GM18909 (cell line): ENCODE results near the gene TIAL1.
"Not testable (repeated sequence)": the region's sequence is repeated elsewhere in the genome, so short reads cannot be mapped to it uniquely, and the experiment has no call there.

Experiments used
- ATAC-seq: cut with Tn5 transposase; IDR thresholded peaks from one replicate; pipeline ENCODE4 v1.9.1; 2021; ENCODE audit warnings: mild to moderate bottlenecking; ENCODE audit not compliant: unreplicated experiment, poor library complexity

Gene TIAL1

DNA sequence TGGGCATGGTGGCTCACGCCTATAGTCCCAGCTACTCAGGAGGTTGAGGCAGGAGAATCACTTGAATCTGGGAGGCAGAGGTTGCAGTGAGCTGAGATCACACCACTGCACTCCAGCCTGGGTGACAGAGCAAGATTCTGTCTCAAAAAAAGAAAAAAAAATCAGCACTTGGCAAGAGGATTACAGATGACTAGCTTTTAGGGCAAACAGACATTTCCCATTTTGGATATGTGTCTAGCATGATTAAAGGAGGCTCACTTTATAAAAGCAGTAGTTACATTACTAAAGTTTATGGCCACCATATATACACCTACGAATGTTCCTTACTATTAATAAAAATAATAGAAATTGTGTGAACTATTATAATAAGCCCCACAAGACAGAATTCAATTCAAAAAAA lies 40.7 kb downstream of the TIAL1 start:
- not testable (repeated sequence) for ATAC-seq

DNA sequence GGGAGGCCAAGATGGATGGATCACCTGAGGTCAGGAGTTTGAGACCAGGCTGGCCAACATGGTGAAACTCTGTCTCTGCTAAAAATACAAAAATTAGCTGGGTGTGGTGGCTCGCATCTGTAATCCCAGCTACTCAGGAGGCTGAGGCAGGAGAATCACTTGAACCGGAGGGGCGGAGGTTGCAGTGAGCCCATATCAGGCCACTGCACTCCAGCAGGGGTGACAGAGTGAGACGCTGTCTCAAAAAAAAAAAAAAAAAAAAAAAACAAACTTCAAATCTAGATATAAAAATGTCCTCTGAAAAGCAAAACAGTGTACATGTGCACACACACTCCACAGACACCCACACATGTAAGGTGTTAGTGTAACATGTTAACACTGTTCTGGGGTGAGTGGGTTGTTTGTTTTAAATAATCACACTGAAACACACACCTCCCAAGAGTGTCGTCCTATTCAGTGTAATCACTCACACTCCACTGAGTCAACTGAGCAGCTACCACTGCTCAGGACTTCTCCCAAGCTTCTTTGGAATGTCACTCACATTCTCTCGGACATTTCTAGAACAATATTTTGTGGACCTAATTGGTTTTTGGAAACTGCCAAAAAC lies 41.5 kb downstream of the TIAL1 start:
- ATAC-seq, result no peak

DNA sequence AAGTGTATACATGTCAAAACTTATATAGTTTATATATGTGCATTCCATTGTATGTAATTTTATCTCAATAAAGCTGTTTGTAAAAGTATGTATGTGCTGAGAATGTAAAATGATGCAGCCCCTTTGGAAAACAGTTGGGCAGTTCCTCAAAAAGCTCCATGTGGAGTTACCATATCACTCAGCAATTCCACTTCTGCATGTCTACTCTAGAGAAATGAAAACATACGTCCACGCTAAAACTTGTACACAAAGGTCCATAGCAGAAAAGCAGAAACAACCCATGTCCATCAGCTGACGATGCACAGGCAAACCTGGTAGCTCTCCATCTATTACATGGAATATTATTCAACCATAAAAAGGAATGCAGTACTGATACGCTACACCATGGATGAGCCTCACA lies 45.9 kb downstream of the TIAL1 start:
- ATAC-seq, result no peak

GRCh38 chr10:119549247-119549999 lies 47.3 kb downstream of the TIAL1 start:
- ATAC-seq, result no peak

- no peak for ATAC-seq
Measured at GRCh38 chr10:119546009-119546408, 50.8 kb downstream of the TIAL1 start.

GRCh38 chr10:119545310-119545709 lies 51.5 kb downstream of the TIAL1 start:
- no peak for ATAC-seq

DNA sequence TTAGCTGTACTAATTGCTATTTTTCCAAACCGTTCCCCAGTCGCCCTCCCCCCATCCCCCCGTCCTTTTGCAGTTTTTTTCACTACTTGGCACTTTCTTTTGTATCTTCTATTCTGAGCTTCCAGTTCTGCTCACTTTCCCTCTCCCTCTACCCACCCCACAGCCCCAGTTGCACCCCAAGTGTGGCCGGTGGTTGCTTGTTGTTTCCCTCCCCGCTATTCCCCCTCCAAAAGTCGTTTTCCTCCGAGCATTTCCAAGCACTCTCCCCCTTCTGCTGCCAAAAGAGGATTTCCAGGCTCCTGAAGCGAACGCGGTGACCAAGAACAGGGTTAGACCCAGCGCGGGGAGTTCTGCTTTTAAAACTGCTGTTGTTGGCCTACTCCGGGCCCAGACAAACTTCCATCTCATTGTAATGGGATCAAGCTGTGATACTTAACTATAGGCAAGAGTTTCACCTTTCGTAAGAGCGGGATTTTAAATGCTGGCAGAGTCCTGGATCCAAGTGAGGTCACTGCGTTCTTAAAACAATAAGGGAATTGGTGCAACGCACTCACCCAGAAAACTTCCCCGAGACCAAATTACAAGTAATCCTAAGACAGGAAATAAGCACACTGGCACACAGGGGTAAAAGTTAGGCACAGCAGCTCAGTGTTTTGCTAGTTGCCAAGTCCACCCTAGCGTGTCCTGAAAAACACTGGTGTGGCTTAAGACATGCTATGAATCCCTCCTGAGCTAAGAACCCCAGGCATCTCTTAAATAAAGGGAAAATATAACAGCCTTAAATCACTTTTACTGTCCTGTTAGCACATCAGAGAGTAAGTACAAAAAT lies 52.7 kb downstream of the TIAL1 start:
- no peak for ATAC-seq

- peak; percentile 43 for ATAC-seq
Measured at GRCh38 chr10:119542988-119543813, 53.6 kb downstream of the TIAL1 start.

GRCh38 chr10:119542357-119542987 lies 54.3 kb downstream of the TIAL1 start, which contains the start of gene RGS10:
Gene RGS10, minus strand, starts transcription at chr10:119542719. Its CDS starts 81 bp downstream, at chr10:119542638.
- peak; percentile 72 for ATAC-seq

- no peak for ATAC-seq
Measured at GRCh38 chr10:119541459-119542356, 55.1 kb downstream of the TIAL1 start.

DNA sequence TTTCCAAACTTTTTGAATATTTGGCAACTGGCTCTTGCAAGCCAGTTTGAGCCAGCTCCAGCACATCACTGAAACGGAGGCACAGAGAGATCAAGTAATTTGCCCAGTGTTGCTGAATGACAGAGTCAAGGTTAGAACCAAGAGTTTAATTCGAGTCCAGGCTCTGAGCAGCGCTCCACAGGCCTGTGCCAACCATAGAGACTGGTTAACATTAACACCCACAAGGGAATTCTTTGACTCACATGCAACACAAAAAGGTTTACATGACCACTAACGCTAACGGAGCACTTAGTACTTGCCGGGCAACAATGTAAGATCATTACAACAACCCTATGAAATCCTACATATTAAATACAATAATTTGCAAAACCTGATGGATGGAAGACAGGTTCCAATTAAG lies 55.7 kb downstream of the TIAL1 start:
- no peak for ATAC-seq

- ATAC-seq, result no peak
Measured at GRCh38 chr10:119540038-119540437, 56.7 kb downstream of the TIAL1 start.

DNA sequence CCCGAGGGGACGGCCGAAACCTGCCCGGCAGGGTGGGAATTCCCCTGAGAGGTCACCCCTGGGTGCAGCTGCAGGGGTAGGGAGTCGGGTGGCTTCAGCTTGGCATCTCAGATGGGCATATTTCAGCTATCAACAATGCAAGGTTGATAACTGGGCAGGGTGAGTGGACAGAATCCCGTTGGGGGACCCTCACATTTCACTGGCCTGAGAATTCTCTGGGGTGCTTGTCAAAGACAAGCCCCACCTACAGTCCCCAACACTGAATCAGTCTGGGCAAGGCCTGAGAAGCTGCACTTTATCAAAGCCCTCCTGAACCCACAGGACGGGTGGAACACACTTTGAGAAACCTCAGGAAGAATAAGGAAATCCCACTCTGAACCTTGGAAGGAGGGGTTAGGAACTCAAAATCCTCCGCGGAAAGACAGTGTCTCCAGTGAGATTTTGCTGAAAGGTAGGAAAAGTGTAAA lies 57.4 kb downstream of the TIAL1 start:
- no peak for ATAC-seq

DNA sequence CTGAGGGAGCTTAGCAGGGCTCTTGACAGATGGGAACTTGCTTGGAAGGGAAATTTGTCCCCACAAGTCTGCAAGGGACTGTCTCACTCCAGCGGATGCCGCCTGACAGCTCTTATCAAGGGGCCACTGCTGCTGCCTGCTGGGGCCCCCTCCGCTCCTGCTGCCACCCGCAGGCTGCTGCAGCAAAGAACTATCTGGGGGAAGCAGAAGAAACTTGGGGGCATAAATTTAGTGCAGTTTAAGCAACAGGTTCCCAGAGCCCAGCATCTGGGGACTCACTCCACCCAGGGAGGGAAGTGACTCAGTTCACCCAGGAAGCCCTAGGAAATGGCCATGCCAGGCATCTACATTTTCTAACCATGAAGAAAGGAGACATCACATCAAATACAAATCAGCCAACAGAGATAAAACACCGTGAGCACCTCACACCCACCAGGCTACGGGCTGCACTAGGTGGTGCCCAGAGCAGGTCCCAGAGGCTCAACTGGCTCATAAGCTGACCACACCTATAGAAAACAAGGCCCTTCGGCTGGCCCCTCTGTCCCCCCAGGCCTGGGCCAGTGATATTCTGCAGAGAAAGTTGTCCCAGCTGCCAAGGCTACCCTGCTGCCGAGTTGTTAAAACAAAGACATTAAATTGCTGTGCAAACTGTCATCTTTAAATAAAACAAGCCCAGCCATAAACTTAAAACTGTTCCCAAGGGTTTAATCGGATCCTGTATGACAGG lies 58.0 kb downstream of the TIAL1 start:
- no peak for ATAC-seq

GRCh38 chr10:119537953-119538630 lies 58.7 kb downstream of the TIAL1 start:
- no peak for ATAC-seq

DNA sequence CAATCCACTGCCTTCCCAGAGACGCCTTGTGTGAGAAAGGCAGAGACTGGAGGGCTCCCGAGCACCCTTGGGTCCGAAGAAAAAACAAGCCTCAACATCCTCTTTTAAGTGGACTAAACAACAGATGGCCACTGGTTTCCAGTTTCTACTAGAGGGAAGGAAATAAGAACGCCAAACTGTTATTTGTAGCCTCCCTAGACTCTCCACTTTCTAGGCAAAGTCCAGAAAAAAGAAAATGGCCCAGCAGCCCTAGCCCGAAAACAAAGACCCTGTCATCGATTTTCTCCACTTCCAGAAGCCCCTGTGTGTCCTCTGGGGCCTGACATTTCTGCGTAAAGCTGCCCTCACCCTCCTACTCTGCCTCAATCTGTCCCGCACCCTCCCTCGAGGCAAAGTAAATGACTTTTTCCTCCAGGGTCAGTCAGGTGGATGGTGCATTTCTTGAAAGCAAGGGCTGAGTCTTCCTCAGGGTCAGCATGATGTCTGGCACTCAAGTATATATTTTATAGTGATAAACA lies 60.2 kb downstream of the TIAL1 start:
- no peak for ATAC-seq

DNA sequence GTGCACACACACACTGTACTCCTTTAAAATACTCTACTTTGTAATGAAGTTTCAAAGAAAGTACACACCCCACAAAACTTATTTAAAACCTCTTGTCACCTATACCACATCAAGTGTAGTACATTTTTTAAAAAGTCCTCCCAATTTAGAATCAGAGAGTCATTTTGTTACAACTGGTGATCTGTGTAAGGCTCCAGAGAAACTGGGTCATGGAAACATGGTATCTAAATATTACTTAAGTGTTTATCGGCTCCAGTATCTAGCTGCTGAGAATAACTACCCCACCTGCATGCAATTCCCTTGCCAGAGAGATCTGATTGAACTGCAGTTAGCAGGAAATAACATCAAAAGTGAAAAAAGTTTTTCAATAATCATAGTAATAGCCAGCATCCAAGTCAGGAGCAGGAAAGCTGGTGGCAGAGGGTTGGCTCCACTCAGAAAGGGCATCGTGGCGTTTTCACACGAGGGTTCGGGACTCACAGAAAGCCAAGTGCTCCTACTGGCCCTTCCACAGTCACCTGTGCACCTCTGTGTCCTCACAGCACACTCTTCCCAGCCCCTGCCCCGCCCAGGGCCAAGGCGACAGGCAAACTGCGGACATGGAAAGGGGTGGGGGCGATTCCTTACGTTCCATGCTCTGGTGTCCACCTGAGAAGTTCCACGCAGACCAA lies 60.8 kb downstream of the TIAL1 start:
- no peak for ATAC-seq
